HepG2 (cell line): ENCODE results near the gene CTNNA3. TPM values are rescaled to one million over a fixed set of nuclear protein-coding genes. Genes with fewer than 3 reads are reported as not detected.

ENCODE experiments used
- ATAC-seq: fragments of 200-7000 bp; cut with Tn5 transposase; 3 replicates; pipeline ENCODE4 v1.9.1; 2020; ENCODE audit warnings: mild to moderate bottlenecking, moderate library complexity
- BruUV-seq: library from RNA; stranded (reverse); fragments of 400-500 nt; replicated peaks from 2 replicates; lab custom pipeline; 2021; lab: Mats Ljungman, UMichigan
- CTCF ChIA-PET: fragments of 300-600 bp; formaldehyde crosslinking; extraction: SDS; loops from one replicate; lab custom pipeline; 2021; ENCODE audit warnings: low total read pairs, inconsistent platforms, low intra/inter-chr PET ratio; lab: Yijun Ruan, JAX
- POLR2A ChIA-PET: fragments of 350-600 bp; sonication (Branson Sonifier 250); formaldehyde crosslinking; loops from one replicate; lab custom pipeline; 2020; ENCODE audit warnings: antibody characterized with exemption, inconsistent platforms; lab: Yijun Ruan, JAX
- DNase-seq: peaks from one replicate; pipeline ENCODE4 v3.0.0-alpha.2; 2015; ENCODE audit warnings: low spot score
- FAIRE-seq: peaks from 3 replicates; lab custom pipeline; 2011; peaks lifted over from hg19 to GRCh38; lab: Jason Lieb, UNC
- H2AFZ ChIP-seq: one replicate; pipeline ENCODE4 v1.6.1; 2011; ENCODE audit warnings: low read length, inconsistent platforms
- H3K27ac ChIP-seq: fragments of 300-600 bp; 3 replicates; pipeline ENCODE4 v1.8.0; 2011; ENCODE audit warnings: mixed run types, mild to moderate bottlenecking, mixed read lengths, low read length, inconsistent platforms; ENCODE audit not compliant: insufficient read depth; ENCODE audit errors: extremely low read length
- H3K27me3 ChIP-seq, 2 experiments: fragments of 200-600 bp in 1 of 2; 2 replicates in 1 of 2; 3 replicates in 1 of 2; pipeline versions ENCODE4 v1.6.0 to v1.8.0; 2011; ENCODE audit warnings: low read length in 2 of 2, mild to moderate bottlenecking in 2 of 2, moderate library complexity in 2 of 2, inconsistent platforms in 1 of 2; ENCODE audit not compliant: insufficient read depth in 2 of 2, control insufficient read depth in 1 of 2
- H3K36me3 ChIP-seq, 2 experiments: fragments of 200-600 bp in 1 of 2; replicated peaks in 1 of 2; 2 replicates in 1 of 2; 3 replicates in 1 of 2; pipeline versions ENCODE4 v1.5.1 to v1.8.0; 2011; ENCODE audit warnings: low read length in 2 of 2, inconsistent platforms in 1 of 2; ENCODE audit not compliant: insufficient read depth in 2 of 2, control insufficient read depth in 1 of 2
- H3K4me1 ChIP-seq: 2 replicates; pipeline ENCODE4 v1.5.1; 2012; ENCODE audit warnings: low read length, inconsistent platforms; ENCODE audit not compliant: insufficient read depth
- H3K4me2 ChIP-seq: 2 replicates; pipeline ENCODE4 v1.6.0; 2011; ENCODE audit warnings: low read depth, low read length, inconsistent platforms
- H3K4me3 ChIP-seq, 3 experiments: fragments of 200-600 bp in 1 of 3; sonication (generic), shearing (Covaris generic) in 1 of 3; replicated peaks in 1 of 3; 2 replicates each; pipeline ENCODE4 v1.5.1; 2011 to 2016; ENCODE audit warnings: low read length in 3 of 3, inconsistent platforms in 2 of 3, low read depth in 2 of 3, mild to moderate bottlenecking in 2 of 3, control low read depth in 1 of 3, mixed read lengths in 1 of 3; ENCODE audit not compliant: insufficient read depth in 1 of 3
- H3K79me2 ChIP-seq: one replicate; pipeline ENCODE4 v1.6.1; 2011; ENCODE audit warnings: low read length, inconsistent platforms; ENCODE audit not compliant: insufficient read depth
- H3K9ac ChIP-seq: 2 replicates; pipeline ENCODE4 v1.6.0; 2011; ENCODE audit warnings: mild to moderate bottlenecking, low read depth, low read length, inconsistent platforms; ENCODE audit not compliant: insufficient read depth
- H3K9me3 ChIP-seq: 2 replicates; pipeline ENCODE4 v1.5.1; 2012; ENCODE audit warnings: mild to moderate bottlenecking, low read length
- H4K20me1 ChIP-seq: 2 replicates; pipeline ENCODE4 v1.6.0; 2011; ENCODE audit warnings: inconsistent platforms, mild to moderate bottlenecking, low read length, moderate library complexity; ENCODE audit not compliant: insufficient read depth
- CENPX ChIP-seq: sonication (generic); formaldehyde crosslinking; IDR thresholded peaks from 2 replicates; pipeline ENCODE4 v1.9.0; 2021; ENCODE audit warnings: mild to moderate bottlenecking, missing genetic modification reagents, moderate library complexity
- FLYWCH1 ChIP-seq: sonication (generic); formaldehyde crosslinking; IDR thresholded peaks from 2 replicates; pipeline ENCODE4 v1.8.1; 2023; ENCODE audit warnings: mild to moderate bottlenecking, missing genetic modification reagents
- MIER3 ChIP-seq: IDR thresholded peaks from 2 replicates; pipeline ENCODE4 v1.6.1; 2016; ENCODE audit warnings: missing compliant biosample characterization, borderline replicate concordance
- NR3C1 ChIP-seq: sonication (generic); formaldehyde crosslinking; IDR thresholded peaks from 2 replicates; pipeline ENCODE4 v1.4.0; 2020; ENCODE audit warnings: missing genetic modification reagents
- ZC3H13 ChIP-seq: sonication (generic); formaldehyde crosslinking; IDR thresholded peaks from 2 replicates; pipeline ENCODE4 v1.8.1; 2023; ENCODE audit warnings: mild to moderate bottlenecking, missing genetic modification reagents, moderate library complexity
- ZNF24 ChIP-seq: fragments of 450-650 bp; IDR thresholded peaks from 2 replicates; pipeline ENCODE4 v1.6.1; 2017; ENCODE audit warnings: antibody characterized with exemption, mild to moderate bottlenecking
- ZNF292 ChIP-seq: sonication (generic); formaldehyde crosslinking; IDR thresholded peaks from 2 replicates; pipeline ENCODE4 v1.8.1; 2022; ENCODE audit warnings: mild to moderate bottlenecking, low read depth, missing genetic modification reagents, borderline replicate concordance
- WGBS: methylation state at CpG from one replicate; pipeline ENCODE4 v1.1.6; 2017; ENCODE audit warnings: low lambda C conversion rate; 5-methylcytosine and 5-hydroxymethylcytosine counted together
- in situ Hi-C: cut with HindIII; loops from 2 replicates; pipeline ENCODE4 v1.10.0; 2017; ENCODE audit warnings: low pct_unique_long_range_greater_than_20kb; ENCODE audit not compliant: extremely low pct_ligation_motif_present
- intact Hi-C: fragments of 100-400 bp; cut with micrococcal nuclease; formaldehyde crosslinking; loops from one replicate; pipeline ENCODE4 v1.10.0; 2022; ENCODE audit not compliant: unreplicated experiment
- polyA plus RNA-seq, 8 experiments: library from polyadenylated mRNA; depleted of rRNA in 3 of 8; stranded (reverse) in 7 of 8; unstranded in 1 of 8; fragments of >200 nt; fragmentation: Illumina TruSeq in 4 of 8; extraction: Trizol in 4 of 8; gene quantifications; 2 replicates each; pipeline versions ENCODE4 v1.2.1 to v1.2.3, GENCODE V29; 2011 to 2016; ENCODE audit warnings: low read depth in 4 of 8, missing spikeins in 1 of 8, mixed read lengths in 1 of 8; ENCODE audit not compliant: insufficient read depth in 1 of 8
- total RNA-seq, 5 experiments: library from RNA; depleted of rRNA; stranded (reverse); fragments of >200 nt; fragmentation: Illumina TruSeq; extraction: Trizol; gene quantifications; 2 replicates each; pipeline ENCODE4 v1.2.3, GENCODE V29; 2016; ENCODE audit warnings: low read depth in 1 of 5
- TF ChIP-seq, protein P1 (sequence below): sonication (generic); formaldehyde crosslinking; IDR thresholded peaks from 2 replicates; pipeline ENCODE4 v1.9.0; 2021; ENCODE audit warnings: mild to moderate bottlenecking, missing genetic modification reagents
- TF ChIP-seq, protein P2 (sequence below): sonication (generic); formaldehyde crosslinking; IDR thresholded peaks from 2 replicates; pipeline ENCODE4 v1.5.0; 2020; ENCODE audit warnings: missing genetic modification reagents
- TF ChIP-seq, protein P3 (sequence below): IDR thresholded peaks from 2 replicates; pipeline ENCODE4 v1.6.1; 2012; ENCODE audit warnings: low read length, improper control_type of control experiment

The CTNNA3 gene
- total and polyA plus RNA-seq, 2 of the 13 experiments (the other 11 are each of a cell fraction or from before 2014, with no cell fraction given) = not detected

DNA sequence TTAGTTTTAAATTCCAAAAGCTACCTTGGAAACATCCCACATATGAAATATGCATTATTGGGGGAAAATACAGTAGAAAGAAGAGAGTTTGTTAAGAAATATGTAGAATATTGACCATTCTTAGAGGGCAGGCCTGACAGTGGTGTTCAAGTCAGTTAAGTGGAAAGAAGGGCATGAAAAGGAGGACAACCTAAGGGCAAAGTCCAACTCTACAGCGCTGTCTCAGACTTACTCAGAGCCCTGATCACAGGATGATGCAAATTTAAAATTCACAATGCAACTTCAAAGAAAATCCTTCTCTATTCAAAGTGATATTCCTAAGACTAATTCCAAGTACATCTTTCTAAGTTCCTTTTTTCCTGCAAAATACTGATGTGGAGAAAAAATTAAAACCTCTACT is 909.3 kb downstream of the CTNNA3 start (continued):
- TF ChIP-seq, protein P1, sequence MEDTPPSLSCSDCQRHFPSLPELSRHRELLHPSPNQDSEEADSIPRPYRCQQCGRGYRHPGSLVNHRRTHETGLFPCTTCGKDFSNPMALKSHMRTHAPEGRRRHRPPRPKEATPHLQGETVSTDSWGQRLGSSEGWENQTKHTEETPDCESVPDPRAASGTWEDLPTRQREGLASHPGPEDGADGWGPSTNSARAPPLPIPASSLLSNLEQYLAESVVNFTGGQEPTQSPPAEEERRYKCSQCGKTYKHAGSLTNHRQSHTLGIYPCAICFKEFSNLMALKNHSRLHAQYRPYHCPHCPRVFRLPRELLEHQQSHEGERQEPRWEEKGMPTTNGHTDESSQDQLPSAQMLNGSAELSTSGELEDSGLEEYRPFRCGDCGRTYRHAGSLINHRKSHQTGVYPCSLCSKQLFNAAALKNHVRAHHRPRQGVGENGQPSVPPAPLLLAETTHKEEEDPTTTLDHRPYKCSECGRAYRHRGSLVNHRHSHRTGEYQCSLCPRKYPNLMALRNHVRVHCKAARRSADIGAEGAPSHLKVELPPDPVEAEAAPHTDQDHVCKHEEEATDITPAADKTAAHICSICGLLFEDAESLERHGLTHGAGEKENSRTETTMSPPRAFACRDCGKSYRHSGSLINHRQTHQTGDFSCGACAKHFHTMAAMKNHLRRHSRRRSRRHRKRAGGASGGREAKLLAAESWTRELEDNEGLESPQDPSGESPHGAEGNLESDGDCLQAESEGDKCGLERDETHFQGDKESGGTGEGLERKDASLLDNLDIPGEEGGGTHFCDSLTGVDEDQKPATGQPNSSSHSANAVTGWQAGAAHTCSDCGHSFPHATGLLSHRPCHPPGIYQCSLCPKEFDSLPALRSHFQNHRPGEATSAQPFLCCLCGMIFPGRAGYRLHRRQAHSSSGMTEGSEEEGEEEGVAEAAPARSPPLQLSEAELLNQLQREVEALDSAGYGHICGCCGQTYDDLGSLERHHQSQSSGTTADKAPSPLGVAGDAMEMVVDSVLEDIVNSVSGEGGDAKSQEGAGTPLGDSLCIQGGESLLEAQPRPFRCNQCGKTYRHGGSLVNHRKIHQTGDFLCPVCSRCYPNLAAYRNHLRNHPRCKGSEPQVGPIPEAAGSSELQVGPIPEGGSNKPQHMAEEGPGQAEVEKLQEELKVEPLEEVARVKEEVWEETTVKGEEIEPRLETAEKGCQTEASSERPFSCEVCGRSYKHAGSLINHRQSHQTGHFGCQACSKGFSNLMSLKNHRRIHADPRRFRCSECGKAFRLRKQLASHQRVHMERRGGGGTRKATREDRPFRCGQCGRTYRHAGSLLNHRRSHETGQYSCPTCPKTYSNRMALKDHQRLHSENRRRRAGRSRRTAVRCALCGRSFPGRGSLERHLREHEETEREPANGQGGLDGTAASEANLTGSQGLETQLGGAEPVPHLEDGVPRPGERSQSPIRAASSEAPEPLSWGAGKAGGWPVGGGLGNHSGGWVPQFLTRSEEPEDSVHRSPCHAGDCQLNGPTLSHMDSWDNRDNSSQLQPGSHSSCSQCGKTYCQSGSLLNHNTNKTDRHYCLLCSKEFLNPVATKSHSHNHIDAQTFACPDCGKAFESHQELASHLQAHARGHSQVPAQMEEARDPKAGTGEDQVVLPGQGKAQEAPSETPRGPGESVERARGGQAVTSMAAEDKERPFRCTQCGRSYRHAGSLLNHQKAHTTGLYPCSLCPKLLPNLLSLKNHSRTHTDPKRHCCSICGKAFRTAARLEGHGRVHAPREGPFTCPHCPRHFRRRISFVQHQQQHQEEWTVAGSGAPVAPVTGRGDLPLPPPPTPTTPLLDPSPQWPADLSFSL (CRISPR knock-in tag) = no peak

DNA sequence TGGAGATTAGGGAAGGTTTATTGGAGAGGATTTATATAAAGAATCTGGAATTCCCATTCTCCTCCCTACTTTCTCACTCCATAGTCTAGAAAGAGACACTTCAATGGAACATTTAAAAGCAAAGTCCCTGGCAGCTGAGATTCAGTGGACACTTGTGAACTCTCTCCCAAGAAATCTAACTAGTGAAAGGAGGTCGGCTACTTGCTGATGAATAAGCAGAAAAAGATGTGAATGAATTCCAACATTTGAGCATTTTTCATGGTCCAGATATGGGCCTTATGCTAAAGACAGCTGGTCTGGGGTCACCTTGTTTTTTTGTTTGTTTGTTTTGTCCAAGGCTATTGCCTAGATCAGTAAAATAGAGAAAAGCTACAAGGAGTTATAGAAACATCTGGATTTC is 911.2 kb downstream of the CTNNA3 start:
- no peak for DNase-seq
- Histone ChIP-seq H3K36me3 (no peaks in the 10 kb centered on the region), H3K4me1 (no peaks in the 10 kb centered on the region), H3K27me3 (no peaks in the 10 kb centered on the region), H3K4me2 (no peak overlapping the region), H3K9me3 (no peaks in the 10 kb centered on the region), H3K9ac (no peak overlapping the region), H3K4me3 (no peak overlapping the region), H3K79me2 (no peaks in the 10 kb centered on the region), H2AFZ (no peak overlapping the region), H4K20me1 (no peaks in the 10 kb centered on the region), H3K27ac (no peak overlapping the region)
- no peak for ATAC-seq
- intact Hi-C loops = no loop called here
- ChIA-PET CTCF (no interaction called here), POLR2A (no interaction called here)
- no TSS peak for BruUV-seq
- in situ Hi-C loops = no loop called here
- WGBS = 0% methylated on average over 1 of the region's 1 CpG
- FAIRE-seq = no peak
- TF ChIP-seq ZNF24 = no peak
- no peak for TF ChIP-seq CENPX (CRISPR knock-in tag)
- TF ChIP-seq NR3C1 (CRISPR knock-in tag) = no peak
- no peak for TF ChIP-seq ZC3H13 (CRISPR knock-in tag)
- TF ChIP-seq FLYWCH1 (CRISPR knock-in tag) = no peak
- TF ChIP-seq, protein P2, sequence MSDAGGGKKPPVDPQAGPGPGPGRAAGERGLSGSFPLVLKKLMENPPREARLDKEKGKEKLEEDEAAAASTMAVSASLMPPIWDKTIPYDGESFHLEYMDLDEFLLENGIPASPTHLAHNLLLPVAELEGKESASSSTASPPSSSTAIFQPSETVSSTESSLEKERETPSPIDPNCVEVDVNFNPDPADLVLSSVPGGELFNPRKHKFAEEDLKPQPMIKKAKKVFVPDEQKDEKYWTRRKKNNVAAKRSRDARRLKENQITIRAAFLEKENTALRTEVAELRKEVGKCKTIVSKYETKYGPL (CRISPR knock-in tag) = no peak
- TF ChIP-seq ZNF292 (CRISPR knock-in tag) = no peak
- no peak for TF ChIP-seq MIER3 (CRISPR knock-in tag)
- TF ChIP-seq, protein P3, sequence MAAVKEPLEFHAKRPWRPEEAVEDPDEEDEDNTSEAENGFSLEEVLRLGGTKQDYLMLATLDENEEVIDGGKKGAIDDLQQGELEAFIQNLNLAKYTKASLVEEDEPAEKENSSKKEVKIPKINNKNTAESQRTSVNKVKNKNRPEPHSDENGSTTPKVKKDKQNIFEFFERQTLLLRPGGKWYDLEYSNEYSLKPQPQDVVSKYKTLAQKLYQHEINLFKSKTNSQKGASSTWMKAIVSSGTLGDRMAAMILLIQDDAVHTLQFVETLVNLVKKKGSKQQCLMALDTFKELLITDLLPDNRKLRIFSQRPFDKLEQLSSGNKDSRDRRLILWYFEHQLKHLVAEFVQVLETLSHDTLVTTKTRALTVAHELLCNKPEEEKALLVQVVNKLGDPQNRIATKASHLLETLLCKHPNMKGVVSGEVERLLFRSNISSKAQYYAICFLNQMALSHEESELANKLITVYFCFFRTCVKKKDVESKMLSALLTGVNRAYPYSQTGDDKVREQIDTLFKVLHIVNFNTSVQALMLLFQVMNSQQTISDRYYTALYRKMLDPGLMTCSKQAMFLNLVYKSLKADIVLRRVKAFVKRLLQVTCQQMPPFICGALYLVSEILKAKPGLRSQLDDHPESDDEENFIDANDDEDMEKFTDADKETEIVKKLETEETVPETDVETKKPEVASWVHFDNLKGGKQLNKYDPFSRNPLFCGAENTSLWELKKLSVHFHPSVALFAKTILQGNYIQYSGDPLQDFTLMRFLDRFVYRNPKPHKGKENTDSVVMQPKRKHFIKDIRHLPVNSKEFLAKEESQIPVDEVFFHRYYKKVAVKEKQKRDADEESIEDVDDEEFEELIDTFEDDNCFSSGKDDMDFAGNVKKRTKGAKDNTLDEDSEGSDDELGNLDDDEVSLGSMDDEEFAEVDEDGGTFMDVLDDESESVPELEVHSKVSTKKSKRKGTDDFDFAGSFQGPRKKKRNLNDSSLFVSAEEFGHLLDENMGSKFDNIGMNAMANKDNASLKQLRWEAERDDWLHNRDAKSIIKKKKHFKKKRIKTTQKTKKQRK = no peak
